ENCODE data around the gene UBE2R2. TPM values are rescaled to one million over a fixed set of nuclear protein-coding genes. Genes with fewer than 3 reads are reported as not detected.
"Not testable (repeated sequence)": the region's sequence is repeated elsewhere in the genome, so short reads cannot be mapped to it uniquely, and the experiment has no call there.

The UBE2R2 gene
- total RNA-seq, 1 donor from 2014 or later: 90.1 TPM

DNA sequence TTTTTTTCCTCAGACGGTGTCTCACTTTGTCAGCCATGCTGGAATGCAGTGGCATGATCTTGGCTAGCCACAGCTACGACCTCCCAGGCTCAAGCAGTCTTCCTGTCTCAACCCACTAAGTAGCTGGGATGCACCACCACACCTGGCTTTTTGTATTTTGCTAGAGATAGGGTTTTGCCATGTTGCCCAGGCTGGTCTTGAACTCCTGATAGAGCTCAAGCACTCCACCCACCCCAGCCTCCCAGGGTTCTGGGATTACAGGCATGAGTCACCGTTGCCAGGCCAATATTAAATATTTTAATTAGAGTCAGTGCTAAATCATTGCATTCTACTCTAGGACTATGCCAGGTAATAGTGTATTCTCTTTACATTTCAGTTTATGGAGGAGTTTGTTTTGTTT lies 41.5 kb downstream of the UBE2R2 start:
- Mint-ChIP-seq H3K27ac (ENCODE audit: unreplicated experiment) (no peak overlapping the region), H3K4me1 (ENCODE audit: low read depth, unreplicated experiment) (peaks cover 13% of the 10 kb centered on the region), H3K27me3 (ENCODE audit: unreplicated experiment) (peaks cover 2% of the 10 kb centered on the region), H3K9me3 (ENCODE audit: unreplicated experiment) (peaks cover 4% of the 10 kb centered on the region), H3K36me3 (ENCODE audit: unreplicated experiment) (no peaks in the 10 kb centered on the region), H3K4me3 (ENCODE audit: unreplicated experiment) (no peak overlapping the region)
- no peak for TF ChIP-seq CTCF (IDR thresholded peaks at IDR 0.05; ENCODE audit: partially characterized antibody, unreplicated experiment)
- DNase-seq: no peak

- no peak for DNase-seq
- H3K27me3 Mint-ChIP-seq (ENCODE audit: unreplicated experiment): peaks cover 2% of the 10 kb centered on the region
Measured at GRCh38 chr9:33860200-33860871, 43.4 kb downstream of the UBE2R2 start.

DNA sequence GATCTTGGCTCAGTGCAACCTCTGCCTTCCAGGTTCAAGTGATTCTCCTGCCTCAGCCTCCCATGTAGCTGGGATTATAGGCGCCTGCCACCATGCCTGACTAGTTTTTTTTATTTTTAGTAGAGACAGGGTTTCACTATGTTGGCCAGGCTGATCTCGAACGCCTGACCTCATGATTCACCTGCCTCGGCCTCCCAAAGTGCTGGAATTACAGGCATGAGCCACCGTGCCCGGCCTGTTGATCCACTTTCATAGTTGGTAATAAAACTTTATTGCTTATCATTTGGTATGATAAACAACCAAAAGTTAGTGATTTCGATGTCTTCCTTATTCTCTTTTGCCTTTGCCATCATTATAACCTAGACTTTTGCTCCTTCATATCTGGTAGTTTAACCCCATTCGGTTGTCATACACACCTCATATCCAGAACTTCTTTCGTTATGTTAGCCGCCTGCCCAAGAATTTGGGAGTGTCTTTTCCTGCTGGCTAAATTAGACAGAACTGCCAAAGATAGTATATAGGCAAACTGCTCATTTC lies 45.0 kb downstream of the UBE2R2 start:
- H3K4me1 Mint-ChIP-seq (ENCODE audit: low read depth, unreplicated experiment): peaks cover 10% of the 10 kb centered on the region
- TF ChIP-seq CTCF (IDR thresholded peaks at IDR 0.05; ENCODE audit: partially characterized antibody, unreplicated experiment): no peak
- H3K27me3 Mint-ChIP-seq (ENCODE audit: unreplicated experiment): peaks cover 3% of the 10 kb centered on the region
- no peaks in the 10 kb centered on the region for H3K36me3 Mint-ChIP-seq (ENCODE audit: unreplicated experiment)
- H3K27ac Mint-ChIP-seq (ENCODE audit: unreplicated experiment): no peak overlapping the region
- H3K9me3 Mint-ChIP-seq (ENCODE audit: unreplicated experiment): peaks cover 4% of the 10 kb centered on the region
- no peak for DNase-seq
- H3K4me3 Mint-ChIP-seq (ENCODE audit: unreplicated experiment): no peak overlapping the region

More at GRCh38 chr9:33860200-33860871, 43.4 kb downstream of the UBE2R2 start:
- H3K4me1 Mint-ChIP-seq (ENCODE audit: low read depth, unreplicated experiment): peaks cover 11% of the 10 kb centered on the region
- H3K36me3 Mint-ChIP-seq (ENCODE audit: unreplicated experiment): no peaks in the 10 kb centered on the region
- peak overlapping the region; percentile 50 for H3K27ac Mint-ChIP-seq (ENCODE audit: unreplicated experiment)
- peaks cover 4% of the 10 kb centered on the region for H3K9me3 Mint-ChIP-seq (ENCODE audit: unreplicated experiment)
- no peak overlapping the region for H3K4me3 Mint-ChIP-seq (ENCODE audit: unreplicated experiment)
- TF ChIP-seq CTCF (IDR thresholded peaks at IDR 0.05; ENCODE audit: partially characterized antibody, unreplicated experiment): peak; percentile 31

- not testable (repeated sequence) for H3K36me3 Mint-ChIP-seq (ENCODE audit: unreplicated experiment); H3K27me3 Mint-ChIP-seq (ENCODE audit: unreplicated experiment); DNase-seq; H3K9me3 Mint-ChIP-seq (ENCODE audit: unreplicated experiment); H3K4me3 Mint-ChIP-seq (ENCODE audit: unreplicated experiment); H3K27ac Mint-ChIP-seq (ENCODE audit: unreplicated experiment)
- peaks cover 13% of the 10 kb centered on the region for H3K4me1 Mint-ChIP-seq (ENCODE audit: low read depth, unreplicated experiment)
Measured at GRCh38 chr9:33863027-33863426, 46.1 kb downstream of the UBE2R2 start.

DNA sequence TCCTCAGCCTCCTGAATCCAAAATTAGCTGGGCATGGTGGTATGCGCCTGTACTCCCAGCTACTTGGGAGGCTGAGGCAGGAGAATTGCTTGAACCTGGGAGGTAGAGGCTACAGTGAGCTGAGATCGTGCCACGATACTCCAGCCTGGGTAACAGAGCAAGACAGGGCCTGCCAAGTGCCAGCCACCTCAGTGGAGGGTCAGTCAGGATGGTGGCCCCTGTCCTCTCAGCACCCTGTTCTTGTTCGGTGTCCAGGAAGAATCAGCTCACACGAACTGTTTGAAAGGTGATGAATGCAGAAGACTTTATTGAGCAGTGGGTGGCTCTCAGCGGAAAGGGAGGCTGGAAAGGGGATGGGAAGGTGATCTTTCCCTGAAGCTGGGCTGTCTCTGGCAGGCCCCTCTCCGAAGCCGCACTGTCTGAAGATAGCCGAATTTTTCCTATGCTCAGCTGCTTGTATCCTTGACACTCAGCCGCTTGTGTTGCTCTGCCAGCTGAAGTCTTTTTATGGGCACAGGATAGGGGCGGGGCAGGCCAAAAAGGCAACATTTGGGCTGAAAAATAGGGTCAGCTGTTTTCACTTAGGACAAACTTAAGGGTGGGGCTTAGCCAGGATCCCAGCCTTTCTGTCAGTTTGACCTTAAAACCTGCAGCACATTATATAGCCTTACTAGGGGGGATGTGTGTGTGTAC lies 50.9 kb downstream of the UBE2R2 start:
- Mint-ChIP-seq H3K27ac (ENCODE audit: unreplicated experiment) (no peak overlapping the region), H3K27me3 (ENCODE audit: unreplicated experiment) (peaks cover 5% of the 10 kb centered on the region), H3K4me3 (ENCODE audit: unreplicated experiment) (no peak overlapping the region), H3K4me1 (ENCODE audit: low read depth, unreplicated experiment) (peaks cover 10% of the 10 kb centered on the region), H3K9me3 (ENCODE audit: unreplicated experiment) (peaks cover 5% of the 10 kb centered on the region), H3K36me3 (ENCODE audit: unreplicated experiment) (no peaks in the 10 kb centered on the region)
- DNase-seq: no peak
- TF ChIP-seq CTCF (IDR thresholded peaks at IDR 0.05; ENCODE audit: partially characterized antibody, unreplicated experiment): no peak
